ENCODE measurements around the gene BOD1L1.

DNA sequence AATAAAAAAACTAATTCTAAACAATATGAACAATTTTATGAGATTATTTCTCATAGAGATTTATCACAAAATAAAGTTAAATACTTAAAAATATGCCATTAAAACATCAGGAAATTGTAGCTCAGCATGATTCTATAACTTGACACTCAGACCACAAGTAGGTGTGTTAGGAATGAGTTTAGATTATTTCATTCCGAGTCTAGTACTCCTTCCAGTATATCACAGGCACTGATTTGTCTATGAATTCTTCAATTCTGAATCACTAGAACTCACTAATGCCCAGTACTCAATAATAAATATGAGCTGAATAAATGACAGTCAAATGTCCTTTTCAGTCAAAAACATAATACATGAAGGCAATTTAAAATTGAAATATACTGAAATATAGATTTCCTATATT lies 22.2 kb downstream of the BOD1L1 start:
- TF ChIP-seq, protein P1, sequence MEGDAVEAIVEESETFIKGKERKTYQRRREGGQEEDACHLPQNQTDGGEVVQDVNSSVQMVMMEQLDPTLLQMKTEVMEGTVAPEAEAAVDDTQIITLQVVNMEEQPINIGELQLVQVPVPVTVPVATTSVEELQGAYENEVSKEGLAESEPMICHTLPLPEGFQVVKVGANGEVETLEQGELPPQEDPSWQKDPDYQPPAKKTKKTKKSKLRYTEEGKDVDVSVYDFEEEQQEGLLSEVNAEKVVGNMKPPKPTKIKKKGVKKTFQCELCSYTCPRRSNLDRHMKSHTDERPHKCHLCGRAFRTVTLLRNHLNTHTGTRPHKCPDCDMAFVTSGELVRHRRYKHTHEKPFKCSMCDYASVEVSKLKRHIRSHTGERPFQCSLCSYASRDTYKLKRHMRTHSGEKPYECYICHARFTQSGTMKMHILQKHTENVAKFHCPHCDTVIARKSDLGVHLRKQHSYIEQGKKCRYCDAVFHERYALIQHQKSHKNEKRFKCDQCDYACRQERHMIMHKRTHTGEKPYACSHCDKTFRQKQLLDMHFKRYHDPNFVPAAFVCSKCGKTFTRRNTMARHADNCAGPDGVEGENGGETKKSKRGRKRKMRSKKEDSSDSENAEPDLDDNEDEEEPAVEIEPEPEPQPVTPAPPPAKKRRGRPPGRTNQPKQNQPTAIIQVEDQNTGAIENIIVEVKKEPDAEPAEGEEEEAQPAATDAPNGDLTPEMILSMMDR (IDR thresholded peaks at IDR 0.05; ENCODE audit: poor library complexity): no peak
- no peak for TF ChIP-seq EZH2phosphoT487 (IDR thresholded peaks at IDR 0.05; ENCODE audit: low read depth, severe bottlenecking, unreplicated experiment)
